H1 (cell line): ENCODE data around the gene NCOA5. TPM values are rescaled to one million over a fixed set of nuclear protein-coding genes. Genes with fewer than 3 reads are reported as not detected.

ENCODE experiments used
- CTCF ChIA-PET: fragments of 300-600 bp; sonication (Branson Sonifier 250); formaldehyde crosslinking; loops from one replicate; lab custom pipeline; 2021; ENCODE audit not compliant: partially characterized antibody; lab: Charles Lee
- POLR2A ChIA-PET: fragments of 300-600 bp; sonication (Branson Sonifier 250); formaldehyde crosslinking; loops from one replicate; lab custom pipeline; 2021; ENCODE audit warnings: inconsistent platforms; ENCODE audit not compliant: partially characterized antibody; lab: Charles Lee
- DNase-seq, 2 experiments: peaks; one replicate each; pipeline versions ENCODE4 v3.0.0 to v3.0.0-alpha.2; 2010 to 2022; ENCODE audit warnings: low spot score in 2 of 2, low read depth in 1 of 2, mixed read lengths in 1 of 2
- FAIRE-seq: peaks from 2 replicates; lab custom pipeline; 2011; peaks lifted over from hg19 to GRCh38; lab: Jason Lieb, UNC
- H2AFZ ChIP-seq: 2 replicates; pipeline ENCODE4 v1.8.1; 2012; ENCODE audit warnings: low read length, inconsistent platforms
- H2AK5ac ChIP-seq: 2 replicates; pipeline ENCODE4 v1.6.1; 2013; ENCODE audit warnings: low read depth, low read length
- H2BK120ac ChIP-seq: replicated peaks from 2 replicates; pipeline ENCODE3; 2013; ENCODE audit warnings: low read depth, low read length, inconsistent platforms
- H2BK12ac ChIP-seq: 2 replicates; pipeline ENCODE4 v1.6.1; 2013; ENCODE audit warnings: low read depth, low read length
- H2BK15ac ChIP-seq: 2 replicates; pipeline ENCODE4 v1.6.1; 2013; ENCODE audit warnings: low read length
- H2BK20ac ChIP-seq: 2 replicates; pipeline ENCODE4 v1.6.1; 2013; ENCODE audit warnings: low read length
- H2BK5ac ChIP-seq: 2 replicates; pipeline ENCODE4 v1.6.1; 2013; ENCODE audit warnings: low read depth, low read length
- H3K14ac ChIP-seq: 2 replicates; pipeline ENCODE4 v1.6.1; 2013; ENCODE audit warnings: inconsistent platforms; ENCODE audit not compliant: insufficient read length
- H3K18ac ChIP-seq: 2 replicates; pipeline ENCODE4 v1.6.1; 2013; ENCODE audit warnings: low read length; ENCODE audit errors: extremely low read depth
- H3K23ac ChIP-seq: 2 replicates; pipeline ENCODE4 v1.6.1; 2013; ENCODE audit warnings: inconsistent platforms; ENCODE audit not compliant: insufficient read length
- H3K23me2 ChIP-seq: 2 replicates; pipeline ENCODE4 v1.6.1; 2013; ENCODE audit warnings: low read depth, low read length
- H3K27ac ChIP-seq: 2 replicates; pipeline ENCODE4 v1.6.1; 2011; ENCODE audit warnings: low read depth, low read length, inconsistent platforms
- H3K27me3 ChIP-seq, 4 experiments: replicated peaks in 1 of 4; 1 replicate in 1 of 4; 2 replicates in 3 of 4; pipeline versions ENCODE4 v1.6.1 to v1.8.1; 2011 to 2013; ENCODE audit warnings: low read length in 3 of 4, mild to moderate bottlenecking in 3 of 4, inconsistent platforms in 2 of 4, mixed read lengths in 2 of 4, moderate library complexity in 1 of 4; ENCODE audit not compliant: control insufficient read depth in 3 of 4, insufficient read depth in 3 of 4; ENCODE audit errors: extremely low read depth in 1 of 4
- H3K36me3 ChIP-seq, 4 experiments: 2 replicates each; pipeline versions ENCODE4 v1.6.1 to v1.8.1; 2011 to 2013; ENCODE audit warnings: mild to moderate bottlenecking in 4 of 4, low read length in 3 of 4, moderate library complexity in 2 of 4, control low read depth in 1 of 4, inconsistent platforms in 1 of 4; ENCODE audit not compliant: insufficient read depth in 4 of 4, control insufficient read depth in 2 of 4
- H3K4ac ChIP-seq: replicated peaks from 2 replicates; pipeline ENCODE3; 2013; ENCODE audit warnings: low read length, low read depth, mixed read lengths, inconsistent platforms; ENCODE audit not compliant: insufficient read length
- H3K4me1 ChIP-seq, 4 experiments: replicated peaks in 1 of 4; 1 replicate in 1 of 4; 2 replicates in 3 of 4; pipeline versions ENCODE4 v1.6.1 to v1.8.1; 2011 to 2013; ENCODE audit warnings: low read length in 3 of 4, inconsistent platforms in 2 of 4, mixed read lengths in 1 of 4; ENCODE audit not compliant: insufficient read depth in 4 of 4, control insufficient read depth in 3 of 4
- H3K4me2 ChIP-seq, 2 experiments: 2 replicates each; pipeline versions ENCODE4 v1.6.1 to v1.8.1; 2011 to 2013; ENCODE audit warnings: low read depth in 2 of 2, low read length in 2 of 2, control low read depth in 1 of 2, inconsistent platforms in 1 of 2, mild to moderate bottlenecking in 1 of 2; ENCODE audit not compliant: insufficient read depth in 1 of 2
- H3K4me3 ChIP-seq, 4 experiments: fragments of 200-600, 300-600 bp in 1 of 4; sonication (generic), shearing (Covaris generic), sonication (Bioruptor Twin) in 1 of 4; 2 replicates each; pipeline versions ENCODE4 v1.5.1 to v1.8.1; 2011 to 2016; ENCODE audit warnings: low read length in 4 of 4, low read depth in 3 of 4, control low read depth in 2 of 4, inconsistent platforms in 2 of 4, mild to moderate bottlenecking in 2 of 4, mixed read lengths in 1 of 4, moderate library complexity in 1 of 4; ENCODE audit not compliant: insufficient read depth in 2 of 4; ENCODE audit errors: extremely low read depth in 1 of 4
- H3K56ac ChIP-seq: replicated peaks from 2 replicates; pipeline ENCODE3; 2013; ENCODE audit warnings: low read depth, mild to moderate bottlenecking, mixed read lengths, low read length, inconsistent platforms; ENCODE audit not compliant: insufficient read length
- H3K79me1 ChIP-seq: 2 replicates; pipeline ENCODE4 v1.6.1; 2013; ENCODE audit warnings: low read depth, low read length, control low read depth
- H3K79me2 ChIP-seq, 2 experiments: 2 replicates each; pipeline versions ENCODE4 v1.6.1 to v1.8.1; 2012 to 2013; ENCODE audit warnings: low read length in 2 of 2, mild to moderate bottlenecking in 2 of 2, inconsistent platforms in 1 of 2; ENCODE audit not compliant: insufficient read depth in 2 of 2, control insufficient read depth in 1 of 2
- H3K9ac ChIP-seq, 4 experiments: replicated peaks in 1 of 4; 1 replicate in 1 of 4; 2 replicates in 3 of 4; pipeline versions ENCODE4 v1.6.1 to v1.8.1; 2011 to 2013; ENCODE audit warnings: low read depth in 3 of 4, low read length in 3 of 4, control low read depth in 2 of 4, mild to moderate bottlenecking in 2 of 4, moderate library complexity in 2 of 4, inconsistent platforms in 1 of 4; ENCODE audit errors: extremely low read depth in 1 of 4
- H3K9me3 ChIP-seq, 2 experiments: 2 replicates each; pipeline versions ENCODE4 v1.6.1 to v1.8.1; 2012 to 2013; ENCODE audit warnings: mild to moderate bottlenecking in 2 of 2, moderate library complexity in 2 of 2, control low read depth in 1 of 2, inconsistent platforms in 1 of 2, low read depth in 1 of 2, low read length in 1 of 2, mixed read lengths in 1 of 2; ENCODE audit not compliant: insufficient read depth in 2 of 2
- H4K20me1 ChIP-seq, 2 experiments: replicated peaks in 1 of 2; 2 replicates each; pipeline versions ENCODE3 to v1.8.1; 2011 to 2013; ENCODE audit warnings: inconsistent platforms in 2 of 2, low read length in 2 of 2, mild to moderate bottlenecking in 1 of 2; ENCODE audit not compliant: insufficient read depth in 2 of 2, control insufficient read depth in 1 of 2
- H4K5ac ChIP-seq: 2 replicates; pipeline ENCODE4 v1.6.1; 2013; ENCODE audit warnings: low read length, low read depth, mixed read lengths, inconsistent platforms; ENCODE audit not compliant: insufficient read length
- H4K8ac ChIP-seq: 2 replicates; pipeline ENCODE4 v1.8.0; 2013; ENCODE audit warnings: mild to moderate bottlenecking, moderate library complexity, low read length, inconsistent platforms; ENCODE audit not compliant: insufficient read depth; ENCODE audit errors: extremely low read depth
- H4K91ac ChIP-seq: replicated peaks from 2 replicates; pipeline ENCODE3; 2013; ENCODE audit warnings: low read length, mixed read lengths, inconsistent platforms; ENCODE audit not compliant: insufficient read length
- RXRA ChIP-seq: IDR thresholded peaks from 2 replicates; pipeline ENCODE4 v1.6.1; 2011; ENCODE audit warnings: low read depth, mild to moderate bottlenecking, low read length, moderate library complexity; ENCODE audit not compliant: insufficient read depth
- WGBS, 2 experiments: shearing (Covaris generic) in 1 of 2; methylation state at CpG; one replicate each; pipeline versions ENCODE4 v1.1.6 to v1.1.7; 2013 to 2015; ENCODE audit warnings: low lambda C conversion rate in 2 of 2, mixed read lengths in 2 of 2, inconsistent platforms in 1 of 2, low coverage in 1 of 2, missing lambda C conversion rate in 1 of 2; ENCODE audit not compliant: insufficient replicate concordance in 2 of 2, insufficient coverage in 1 of 2, insufficient read length in 1 of 2; ENCODE audit errors: extremely low coverage in 1 of 2, missing lambda C conversion rate in 1 of 2; 5-methylcytosine and 5-hydroxymethylcytosine counted together
- polyA plus RNA-seq, 7 experiments: library from polyadenylated mRNA; depleted of rRNA in 3 of 7; stranded (reverse) in 5 of 7; unstranded in 2 of 7; fragments of >200 nt in 5 of 7; fragments of 200-250 nt in 2 of 7; gene quantifications; 1 replicate in 5 of 7; 2 replicates in 1 of 7; 4 replicates in 1 of 7; pipeline versions ENCODE4 v1.2.1 to v1.2.3, GENCODE V29; 2011 to 2013; ENCODE audit warnings: missing spikeins in 2 of 7, mixed read lengths in 2 of 7
- total RNA-seq: library from RNA; stranded (reverse); fragmentation: NEBNext Ultra II Directional; extraction: Animal tissue kit (Norgen Biotek cat#: 25700); gene quantifications from 2 replicates; pipeline ENCODE4 v1.2.1, GENCODE V29; 2021

Gene NCOA5
- total and polyA plus RNA-seq, 2 of the 8 experiments (the other 6 are each of a cell fraction or from before 2014, with no cell fraction given), result 20.4 to 29.0 TPM

- FAIRE-seq (no peak), DNase-seq (no peak)
- H3K27ac ChIP-seq, result no peak overlapping the region
- no peak overlapping the region for H4K5ac ChIP-seq
- no peak overlapping the region for H2AK5ac ChIP-seq
- no peak overlapping the region for H3K9ac ChIP-seq
- H2AFZ ChIP-seq, result no peak overlapping the region
- POLR2A ChIA-PET, result interaction anchor here (1.4 to 1.5 kb wide), 2 partner anchors 12 to 174 kb away, joined by 4 to 6 read pairs; partner anchors contain the start of gene CD40
- peaks cover 0 to 4% (median 2%) of the 10 kb centered on the region in 4 experiments; a peak in 4 of 7 replicates for H3K27me3 ChIP-seq
- H3K23me2 ChIP-seq, result no peaks in the 10 kb centered on the region
- H3K4me1 ChIP-seq, result no peaks in the 10 kb centered on the region; a peak in 2 of 7 replicates
- H3K14ac ChIP-seq, result no peak overlapping the region
- H3K36me3 ChIP-seq, result no peaks in the 10 kb centered on the region; a peak in 1 of 8 replicates
- no peak overlapping the region for H3K56ac ChIP-seq
- WGBS, 2 experiments, result 80% methylated on average over 4 of the region's 4 CpGs; no CpG with 5 or more reads in 1 of the 2 experiments
- no peak overlapping the region for H3K4ac ChIP-seq
- H4K91ac ChIP-seq, result no peak overlapping the region
- H3K9me3 ChIP-seq, result no peaks in the 10 kb centered on the region
- no peak overlapping the region for H2BK12ac ChIP-seq
- H3K4me3 ChIP-seq, result no peak overlapping the region
- H2BK5ac ChIP-seq, result no peak overlapping the region
- no peak overlapping the region for H3K4me2 ChIP-seq
- H3K23ac ChIP-seq, result no peak overlapping the region
- CTCF ChIA-PET, result interaction anchor here (1.1 to 8.1 kb wide), 22 partner anchors 10 to 219 kb away, joined by 3 to 171 read pairs (median 4); partner anchors contain the start of genes CD40 and CDH22
- no peak overlapping the region for H4K8ac ChIP-seq
- no peaks in the 10 kb centered on the region for H3K79me2 ChIP-seq
- peaks cover 2 to 3% of the 10 kb centered on the region in 2 experiments for H4K20me1 ChIP-seq
- H3K18ac ChIP-seq, result no peak overlapping the region
- H3K79me1 ChIP-seq, result no peaks in the 10 kb centered on the region
- H2BK15ac ChIP-seq, result no peak overlapping the region
- no peak overlapping the region for H2BK20ac ChIP-seq
- no peak overlapping the region for H2BK120ac ChIP-seq
- no peak for TF ChIP-seq RXRA
These were observed 40.8 kb upstream of the NCOA5 start for GRCh38 chr20:46130534-46130933.
